PFSK-1 (cell line): ENCODE data around the gene CTIF.

Experiments
- FOXP2 ChIP-seq: optimal IDR thresholded peaks from 2 replicates; pipeline ENCODE3; 2011; ENCODE audit warnings: borderline replicate concordance, control low read depth, inconsistent platforms; ENCODE audit not compliant: insufficient read depth; ENCODE audit errors: extremely low read length, extremely low read depth
- POLR2AphosphoS5 ChIP-seq: IDR thresholded peaks from 2 replicates; pipeline ENCODE4 v1.6.1; 2012; ENCODE audit warnings: low read depth, mild to moderate bottlenecking, control low read depth, low read length, moderate library complexity
- SIN3A ChIP-seq: IDR thresholded peaks from 2 replicates; pipeline ENCODE4 v1.6.1; 2012; ENCODE audit warnings: mild to moderate bottlenecking, low read length, moderate library complexity, borderline replicate concordance; ENCODE audit not compliant: insufficient read depth
- TAF1 ChIP-seq: IDR thresholded peaks from 2 replicates; pipeline ENCODE4 v1.6.1; 2012; ENCODE audit warnings: low read length, control low read depth, borderline replicate concordance; ENCODE audit not compliant: insufficient read depth
- TF ChIP-seq, protein P1 (sequence below), 2 experiments: IDR thresholded peaks; 2 replicates each; pipeline versions ENCODE4 v1.6.1 to v1.8.0; 2011 to 2012; ENCODE audit warnings: low read depth in 2 of 2, low read length in 2 of 2, control low read depth in 1 of 2, inconsistent platforms in 1 of 2, mild to moderate bottlenecking in 1 of 2, moderate library complexity in 1 of 2; ENCODE audit not compliant: insufficient read depth in 1 of 2

CTIF gene

DNA sequence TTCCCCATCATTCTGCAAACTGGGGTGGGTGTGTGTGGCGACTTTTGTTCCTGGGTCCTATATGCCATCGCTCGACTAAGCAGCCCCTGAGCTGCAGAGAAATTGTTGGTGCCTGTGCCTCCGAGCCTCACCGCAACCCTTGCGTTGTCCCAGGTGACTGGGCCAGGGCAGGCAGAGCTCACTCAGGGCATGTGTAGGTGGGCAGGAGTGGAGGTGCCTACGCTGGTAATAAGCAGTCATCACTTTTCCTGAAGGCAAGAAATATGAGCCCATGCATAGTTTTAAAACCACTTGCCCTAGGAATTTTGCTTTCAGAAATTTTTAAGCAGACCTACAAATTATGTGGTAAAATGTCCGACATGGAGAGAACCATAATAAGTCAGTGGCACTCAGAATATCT, 214.1 kb downstream of the CTIF start:
- no peak for TF ChIP-seq TAF1
- no peak for TF ChIP-seq SIN3A
- TF ChIP-seq, protein P1, sequence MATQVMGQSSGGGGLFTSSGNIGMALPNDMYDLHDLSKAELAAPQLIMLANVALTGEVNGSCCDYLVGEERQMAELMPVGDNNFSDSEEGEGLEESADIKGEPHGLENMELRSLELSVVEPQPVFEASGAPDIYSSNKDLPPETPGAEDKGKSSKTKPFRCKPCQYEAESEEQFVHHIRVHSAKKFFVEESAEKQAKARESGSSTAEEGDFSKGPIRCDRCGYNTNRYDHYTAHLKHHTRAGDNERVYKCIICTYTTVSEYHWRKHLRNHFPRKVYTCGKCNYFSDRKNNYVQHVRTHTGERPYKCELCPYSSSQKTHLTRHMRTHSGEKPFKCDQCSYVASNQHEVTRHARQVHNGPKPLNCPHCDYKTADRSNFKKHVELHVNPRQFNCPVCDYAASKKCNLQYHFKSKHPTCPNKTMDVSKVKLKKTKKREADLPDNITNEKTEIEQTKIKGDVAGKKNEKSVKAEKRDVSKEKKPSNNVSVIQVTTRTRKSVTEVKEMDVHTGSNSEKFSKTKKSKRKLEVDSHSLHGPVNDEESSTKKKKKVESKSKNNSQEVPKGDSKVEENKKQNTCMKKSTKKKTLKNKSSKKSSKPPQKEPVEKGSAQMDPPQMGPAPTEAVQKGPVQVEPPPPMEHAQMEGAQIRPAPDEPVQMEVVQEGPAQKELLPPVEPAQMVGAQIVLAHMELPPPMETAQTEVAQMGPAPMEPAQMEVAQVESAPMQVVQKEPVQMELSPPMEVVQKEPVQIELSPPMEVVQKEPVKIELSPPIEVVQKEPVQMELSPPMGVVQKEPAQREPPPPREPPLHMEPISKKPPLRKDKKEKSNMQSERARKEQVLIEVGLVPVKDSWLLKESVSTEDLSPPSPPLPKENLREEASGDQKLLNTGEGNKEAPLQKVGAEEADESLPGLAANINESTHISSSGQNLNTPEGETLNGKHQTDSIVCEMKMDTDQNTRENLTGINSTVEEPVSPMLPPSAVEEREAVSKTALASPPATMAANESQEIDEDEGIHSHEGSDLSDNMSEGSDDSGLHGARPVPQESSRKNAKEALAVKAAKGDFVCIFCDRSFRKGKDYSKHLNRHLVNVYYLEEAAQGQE (IDR thresholded peaks at IDR 0.05; ENCODE audit: insufficient read depth in 1 of 2, low read depth in 2 of 2, low read length in 2 of 2) = no peak
- TF ChIP-seq FOXP2 = no peak
- TF ChIP-seq POLR2AphosphoS5 = no peak

- TF ChIP-seq SIN3A (no peak), FOXP2 (no peak), POLR2AphosphoS5 (no peak), TAF1 (no peak)
- TF ChIP-seq, protein P1 (IDR thresholded peaks at IDR 0.05; ENCODE audit: insufficient read depth in 1 of 2, low read depth in 2 of 2, low read length in 2 of 2) = no peak
These were observed 214.9 kb downstream of the CTIF start for GRCh38 chr18:48753691-48754090.

- no peak for TF ChIP-seq TAF1
- TF ChIP-seq POLR2AphosphoS5 = no peak
- no peak for TF ChIP-seq SIN3A
- TF ChIP-seq FOXP2 = no peak
- TF ChIP-seq, protein P1 (IDR thresholded peaks at IDR 0.05; ENCODE audit: insufficient read depth in 1 of 2, low read depth in 2 of 2, low read length in 2 of 2) = no peak
These were observed 215.7 kb downstream of the CTIF start for GRCh38 chr18:48754559-48754958.

GRCh38 chr18:48754993-48755473, 216.2 kb downstream of the CTIF start:
- TF ChIP-seq, protein P1 (IDR thresholded peaks at IDR 0.05; ENCODE audit: insufficient read depth in 1 of 2, low read depth in 2 of 2, low read length in 2 of 2) = no peak
- TF ChIP-seq SIN3A (no peak), POLR2AphosphoS5 (no peak), TAF1 (no peak), FOXP2 (no peak)
